ENCODE results near the gene MID1IP1.

Gene MID1IP1

GRCh38 chrX:38800981-38801845 is at the start of gene MID1IP1:
TSS of gene MID1IP1 (plus strand) at chrX:38801459. CDS start at chrX:38804947, 3,488 bp downstream.
- DNase-seq = peak; percentile 65

- peak; percentile 3 for DNase-seq
These were observed 47.0 kb upstream of the MID1IP1 start for GRCh38 chrX:38754102-38754790.

- no peak for DNase-seq
These were observed 46.2 kb upstream of the MID1IP1 start for GRCh38 chrX:38754818-38755718.

- DNase-seq = no peak
These were observed 40.4 kb upstream of the MID1IP1 start for GRCh38 chrX:38760883-38761282.

GRCh38 chrX:38768079-38768478 is 33.2 kb upstream of the MID1IP1 start:
- no peak for DNase-seq

- no peak for DNase-seq
These were observed 31.1 kb upstream of the MID1IP1 start for GRCh38 chrX:38770152-38770551.

GRCh38 chrX:38774249-38774648 is 27.0 kb upstream of the MID1IP1 start:
- no peak for DNase-seq

- no peak for DNase-seq
These were observed 4.3 kb upstream of the MID1IP1 start for GRCh38 chrX:38796946-38797345.

GRCh38 chrX:38798956-38799355 is 2.3 kb upstream of the MID1IP1 start:
- DNase-seq = no peak

GRCh38 chrX:38799995-38800580 is 1.2 kb upstream of the MID1IP1 start:
- no peak for DNase-seq

- no peak for DNase-seq
These were observed 2.0 kb downstream of the MID1IP1 start for GRCh38 chrX:38803243-38803587.

- no peak for DNase-seq
These were observed 2.6 kb downstream of the MID1IP1 start for GRCh38 chrX:38803588-38804431.

GRCh38 chrX:38804432-38804681 is 3.1 kb downstream of the MID1IP1 start:
- no peak for DNase-seq

- no peak for DNase-seq
These were observed 3.6 kb downstream of the MID1IP1 start for GRCh38 chrX:38804682-38805431.

GRCh38 chrX:38805432-38806389 is 4.5 kb downstream of the MID1IP1 start:
- DNase-seq = peak; percentile 16

GRCh38 chrX:38806875-38807621 is 5.8 kb downstream of the MID1IP1 start:
- no peak for DNase-seq

GRCh38 chrX:38807873-38808272 is 6.6 kb downstream of the MID1IP1 start:
- no peak for DNase-seq

GRCh38 chrX:38811515-38812243 is 10.4 kb downstream of the MID1IP1 start:
- DNase-seq = peak; percentile 11

- no peak for DNase-seq
These were observed 14.9 kb downstream of the MID1IP1 start for GRCh38 chrX:38816155-38816554.

Measured in kidney glomerular epithelial cell (primary cell).